Osteocyte (in vitro differentiated cells): ENCODE measurements around the gene PRSS8. TPM values are rescaled to one million over a fixed set of nuclear protein-coding genes. Genes with fewer than 3 reads are reported as not detected.

Experiments
- DNase-seq: peaks from one replicate; pipeline ENCODE4 v3.0.0; 2021; ENCODE audit warnings: mixed read lengths; ENCODE audit not compliant: unreplicated experiment; ENCODE audit errors: extremely low spot score
- H3K27ac Mint-ChIP-seq: one replicate; pipeline ENCODE4 v1.8.0; 2021; ENCODE audit warnings: mild to moderate bottlenecking, mixed read lengths; ENCODE audit not compliant: unreplicated experiment
- H3K27me3 Mint-ChIP-seq: one replicate; pipeline ENCODE4 v1.8.0; 2021; ENCODE audit warnings: mixed read lengths; ENCODE audit not compliant: unreplicated experiment
- H3K36me3 Mint-ChIP-seq: one replicate; pipeline ENCODE4 v1.8.0; 2021; ENCODE audit warnings: mixed read lengths; ENCODE audit not compliant: unreplicated experiment
- H3K4me1 Mint-ChIP-seq: one replicate; pipeline ENCODE4 v1.8.0; 2021; ENCODE audit warnings: mixed read lengths; ENCODE audit not compliant: unreplicated experiment
- H3K4me3 Mint-ChIP-seq: one replicate; pipeline ENCODE4 v1.8.0; 2021; ENCODE audit warnings: mild to moderate bottlenecking, moderate library complexity, mixed read lengths; ENCODE audit not compliant: unreplicated experiment
- H3K9me3 Mint-ChIP-seq: one replicate; pipeline ENCODE4 v1.8.0; 2021; ENCODE audit warnings: mixed read lengths; ENCODE audit not compliant: unreplicated experiment
- total RNA-seq: library from RNA; stranded (reverse); gene quantifications from 2 replicates; pipeline ENCODE4 v1.2.1, GENCODE V29; 2021
- TF ChIP-seq, protein P1 (sequence below): fragments of 200-600 bp; sonication (generic); IDR thresholded peaks from 2 replicates; pipeline ENCODE4 v1.5.0; 2021; ENCODE audit warnings: antibody characterized with exemption, mild to moderate bottlenecking, moderate library complexity

PRSS8 gene
- total RNA-seq, 1 donor from 2014 or later = not detected

- H3K36me3 Mint-ChIP-seq = peaks cover 8% of the 10 kb centered on the region
- TF ChIP-seq, protein P1, sequence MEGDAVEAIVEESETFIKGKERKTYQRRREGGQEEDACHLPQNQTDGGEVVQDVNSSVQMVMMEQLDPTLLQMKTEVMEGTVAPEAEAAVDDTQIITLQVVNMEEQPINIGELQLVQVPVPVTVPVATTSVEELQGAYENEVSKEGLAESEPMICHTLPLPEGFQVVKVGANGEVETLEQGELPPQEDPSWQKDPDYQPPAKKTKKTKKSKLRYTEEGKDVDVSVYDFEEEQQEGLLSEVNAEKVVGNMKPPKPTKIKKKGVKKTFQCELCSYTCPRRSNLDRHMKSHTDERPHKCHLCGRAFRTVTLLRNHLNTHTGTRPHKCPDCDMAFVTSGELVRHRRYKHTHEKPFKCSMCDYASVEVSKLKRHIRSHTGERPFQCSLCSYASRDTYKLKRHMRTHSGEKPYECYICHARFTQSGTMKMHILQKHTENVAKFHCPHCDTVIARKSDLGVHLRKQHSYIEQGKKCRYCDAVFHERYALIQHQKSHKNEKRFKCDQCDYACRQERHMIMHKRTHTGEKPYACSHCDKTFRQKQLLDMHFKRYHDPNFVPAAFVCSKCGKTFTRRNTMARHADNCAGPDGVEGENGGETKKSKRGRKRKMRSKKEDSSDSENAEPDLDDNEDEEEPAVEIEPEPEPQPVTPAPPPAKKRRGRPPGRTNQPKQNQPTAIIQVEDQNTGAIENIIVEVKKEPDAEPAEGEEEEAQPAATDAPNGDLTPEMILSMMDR = no peak
- H3K4me3 Mint-ChIP-seq = no peak overlapping the region
- peaks cover 2% of the 10 kb centered on the region for H3K4me1 Mint-ChIP-seq
- no peaks in the 10 kb centered on the region for H3K9me3 Mint-ChIP-seq
- no peak for DNase-seq
- no peaks in the 10 kb centered on the region for H3K27me3 Mint-ChIP-seq
- H3K27ac Mint-ChIP-seq = no peak overlapping the region
Observed at GRCh38 chr16:31085411-31085810, 50.1 kb downstream of the PRSS8 start.

DNA sequence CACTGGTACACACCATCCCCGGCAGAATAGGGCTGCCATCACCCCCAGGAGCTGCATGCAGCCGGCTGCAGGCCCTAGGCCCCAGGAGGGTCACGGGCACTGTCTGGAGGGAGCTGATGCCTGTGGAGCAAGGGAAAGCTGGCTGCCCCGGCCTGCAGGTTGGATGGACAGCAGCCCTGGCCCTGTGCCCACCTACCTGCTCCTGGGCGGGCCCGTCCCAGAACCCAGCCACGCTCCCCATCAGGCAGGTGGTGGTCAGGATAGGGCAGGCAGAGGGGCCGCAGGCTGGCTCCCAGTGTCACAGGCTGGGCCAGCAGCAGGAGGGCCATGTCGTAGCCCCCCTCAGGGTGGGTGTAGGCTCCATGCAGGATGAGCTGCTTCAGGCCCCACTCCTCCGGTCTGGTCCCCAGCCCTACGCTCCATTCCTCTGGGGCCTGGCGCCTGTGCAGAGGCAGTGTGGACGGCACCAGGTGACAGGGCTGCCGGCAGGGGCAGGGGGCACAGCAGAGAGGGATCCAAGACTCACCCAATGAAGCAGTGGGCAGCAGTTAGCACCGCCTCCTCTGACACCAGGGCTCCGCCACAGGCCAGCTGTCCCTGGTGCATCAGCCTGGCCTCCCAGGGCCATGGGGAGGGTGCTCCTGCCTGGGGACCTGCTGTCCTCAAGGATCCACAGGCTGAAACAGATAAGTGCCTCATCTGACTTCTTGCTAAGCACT lies 50.8 kb downstream of the PRSS8 start:
- no peak for DNase-seq
- no peak overlapping the region for H3K27ac Mint-ChIP-seq
- H3K9me3 Mint-ChIP-seq = no peaks in the 10 kb centered on the region
- TF ChIP-seq, protein P1 = no peak
- H3K4me3 Mint-ChIP-seq = no peak overlapping the region
- H3K36me3 Mint-ChIP-seq = peaks cover 8% of the 10 kb centered on the region
- H3K27me3 Mint-ChIP-seq = no peaks in the 10 kb centered on the region
- peaks cover 2% of the 10 kb centered on the region for H3K4me1 Mint-ChIP-seq

DNA sequence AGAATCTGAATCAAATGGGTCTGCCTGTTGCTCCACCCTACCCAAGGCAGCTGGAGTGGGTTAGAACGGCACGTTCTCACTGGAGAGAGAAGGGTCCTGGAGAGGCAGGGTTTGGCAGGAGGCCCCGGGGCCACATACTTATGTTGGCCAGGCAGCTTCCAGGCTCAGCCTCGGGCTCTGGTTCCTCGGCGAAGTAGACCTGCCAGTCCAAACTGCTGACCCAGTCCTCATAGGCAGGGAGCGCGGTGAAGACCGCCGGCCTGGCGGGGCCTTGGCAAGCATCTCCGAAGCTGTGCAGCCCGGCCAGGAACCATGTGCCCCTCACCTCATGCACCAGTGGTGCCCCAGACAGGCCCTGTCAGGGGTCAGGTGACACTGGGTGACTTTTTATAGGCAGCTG lies 51.5 kb downstream of the PRSS8 start:
- H3K9me3 Mint-ChIP-seq = no peaks in the 10 kb centered on the region
- TF ChIP-seq, protein P1 = no peak
- no peaks in the 10 kb centered on the region for H3K27me3 Mint-ChIP-seq
- no peak for DNase-seq
- no peak overlapping the region for H3K27ac Mint-ChIP-seq
- H3K4me3 Mint-ChIP-seq = no peak overlapping the region
- H3K4me1 Mint-ChIP-seq = peaks cover 2% of the 10 kb centered on the region
- peaks cover 12% of the 10 kb centered on the region for H3K36me3 Mint-ChIP-seq

DNA sequence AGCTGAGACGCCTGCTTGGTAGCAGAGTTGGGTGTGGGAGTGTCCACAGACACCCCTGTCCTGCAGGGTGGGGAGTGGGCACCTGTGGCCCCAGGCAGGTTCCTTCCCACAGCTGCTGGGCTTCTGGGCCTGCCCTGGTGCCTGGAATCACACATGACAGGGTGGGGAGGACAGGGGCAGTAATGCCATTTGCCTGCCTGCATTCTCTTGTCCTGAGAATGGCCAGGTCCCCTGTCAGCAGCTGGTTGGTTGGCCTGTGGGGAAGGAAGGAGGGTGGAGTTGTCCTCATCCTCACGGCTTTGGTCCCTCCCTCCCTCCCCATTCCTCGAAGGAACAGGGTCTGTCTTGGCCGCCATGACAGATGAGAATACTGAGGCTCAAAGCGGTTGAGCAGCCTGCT lies 52.0 kb downstream of the PRSS8 start:
- peaks cover 2% of the 10 kb centered on the region for H3K4me1 Mint-ChIP-seq
- TF ChIP-seq, protein P1 = no peak
- no peak for DNase-seq
- no peak overlapping the region for H3K4me3 Mint-ChIP-seq
- no peak overlapping the region for H3K27ac Mint-ChIP-seq
- H3K36me3 Mint-ChIP-seq = peaks cover 16% of the 10 kb centered on the region
- H3K9me3 Mint-ChIP-seq = no peaks in the 10 kb centered on the region
- H3K27me3 Mint-ChIP-seq = no peaks in the 10 kb centered on the region

GRCh38 chr16:31083081-31083480 lies 52.4 kb downstream of the PRSS8 start:
- no peak for DNase-seq
- TF ChIP-seq, protein P1 = no peak
- Mint-ChIP-seq H3K27ac (no peak overlapping the region), H3K36me3 (peaks cover 20% of the 10 kb centered on the region), H3K27me3 (no peaks in the 10 kb centered on the region), H3K9me3 (no peaks in the 10 kb centered on the region), H3K4me1 (peaks cover 2% of the 10 kb centered on the region), H3K4me3 (no peak overlapping the region)
